NCI-H1105 (cell line): ENCODE measurements around the gene PLIN1.
"Not testable (repeated sequence)": the region's sequence is repeated elsewhere in the genome, so short reads cannot be mapped to it uniquely, and the experiment has no call there.

Experiments
- DNase-seq: peaks from one replicate; lab custom pipeline; 2025; lab: John Stamatoyannopoulos, UW

The PLIN1 gene, protein sequence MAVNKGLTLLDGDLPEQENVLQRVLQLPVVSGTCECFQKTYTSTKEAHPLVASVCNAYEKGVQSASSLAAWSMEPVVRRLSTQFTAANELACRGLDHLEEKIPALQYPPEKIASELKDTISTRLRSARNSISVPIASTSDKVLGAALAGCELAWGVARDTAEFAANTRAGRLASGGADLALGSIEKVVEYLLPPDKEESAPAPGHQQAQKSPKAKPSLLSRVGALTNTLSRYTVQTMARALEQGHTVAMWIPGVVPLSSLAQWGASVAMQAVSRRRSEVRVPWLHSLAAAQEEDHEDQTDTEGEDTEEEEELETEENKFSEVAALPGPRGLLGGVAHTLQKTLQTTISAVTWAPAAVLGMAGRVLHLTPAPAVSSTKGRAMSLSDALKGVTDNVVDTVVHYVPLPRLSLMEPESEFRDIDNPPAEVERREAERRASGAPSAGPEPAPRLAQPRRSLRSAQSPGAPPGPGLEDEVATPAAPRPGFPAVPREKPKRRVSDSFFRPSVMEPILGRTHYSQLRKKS

DNA sequence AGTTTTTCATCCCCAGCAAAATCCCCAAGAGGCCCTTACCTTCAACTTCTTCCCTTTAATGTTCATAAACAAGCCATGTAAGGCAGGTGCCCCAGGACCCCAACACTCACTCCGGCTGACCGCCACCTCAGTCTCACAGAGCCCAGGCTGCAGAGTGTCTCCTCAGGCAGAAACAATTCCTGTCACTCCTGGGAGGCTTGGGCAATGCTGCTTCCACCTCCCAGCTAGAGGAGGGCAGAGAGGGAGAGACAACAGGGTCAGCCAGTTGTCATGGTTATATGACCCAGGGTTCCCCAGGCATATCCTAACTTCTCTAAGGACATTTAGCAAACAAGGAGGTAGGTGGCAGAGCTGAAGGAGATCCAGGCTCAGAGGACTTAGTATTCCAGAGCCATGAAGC lies at the start of gene PLIN1:
Gene PLIN1 (minus strand): TSS at position 156 of the 400 bp plus-strand sequence. CDS start 1,878 bp downstream, outside the sequence.
- DNase-seq, result no peak

- no peak for DNase-seq
Measured at GRCh38 chr15:89728254-89728653, 49.1 kb upstream of the PLIN1 start.

- no peak for DNase-seq
Measured at GRCh38 chr15:89725064-89725463, 45.9 kb upstream of the PLIN1 start.

- no peak for DNase-seq
Measured at GRCh38 chr15:89724621-89725020, 45.5 kb upstream of the PLIN1 start.

- no peak for DNase-seq
Measured at GRCh38 chr15:89723031-89723430, 43.9 kb upstream of the PLIN1 start.

- no peak for DNase-seq
Measured at GRCh38 chr15:89714775-89715174, 35.6 kb upstream of the PLIN1 start.

GRCh38 chr15:89707577-89707976 lies 28.4 kb upstream of the PLIN1 start:
- DNase-seq, result peak; percentile 3

DNA sequence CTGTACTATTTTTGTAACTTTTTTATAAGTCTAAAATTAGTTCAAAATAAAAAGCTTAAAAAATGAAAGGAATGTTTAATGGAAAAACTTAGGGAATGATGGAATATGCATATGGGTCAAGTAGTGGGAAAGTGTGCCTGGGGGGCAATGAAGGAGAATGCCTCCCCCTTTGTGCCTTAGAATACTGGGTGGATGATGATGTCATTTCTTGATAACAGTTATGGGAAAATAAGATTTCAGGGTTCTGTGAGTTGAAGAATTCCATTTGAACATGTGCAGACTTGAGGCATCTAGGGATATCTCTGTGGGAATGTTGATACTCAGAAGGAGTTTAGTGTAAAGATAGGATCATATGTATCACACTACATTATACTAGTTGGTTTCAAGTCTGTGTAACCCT lies 25.2 kb upstream of the PLIN1 start:
- DNase-seq, result no peak

- no peak for DNase-seq
Measured at GRCh38 chr15:89695198-89695597, 16.0 kb upstream of the PLIN1 start.

- DNase-seq, result no peak
Measured at GRCh38 chr15:89693696-89694095, 14.5 kb upstream of the PLIN1 start.

DNA sequence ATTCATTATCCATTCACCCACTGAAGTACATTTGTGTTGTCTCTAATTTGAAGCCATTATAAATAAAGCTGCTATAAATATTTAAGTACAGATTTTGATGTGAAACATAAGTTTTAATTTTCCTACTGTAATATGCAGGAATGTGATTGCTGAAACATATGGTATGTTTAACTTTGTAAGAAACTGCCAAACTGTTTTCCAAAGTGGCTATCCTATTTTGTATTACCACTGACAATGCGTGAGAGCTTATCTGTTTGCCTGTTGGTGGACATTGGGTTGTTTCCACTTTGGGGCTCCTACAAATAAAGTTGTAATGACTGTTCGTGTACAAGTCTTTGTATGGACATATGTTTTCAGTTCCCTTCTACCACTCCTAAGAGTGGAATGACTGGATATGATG lies 13.9 kb upstream of the PLIN1 start:
- no peak for DNase-seq

DNA sequence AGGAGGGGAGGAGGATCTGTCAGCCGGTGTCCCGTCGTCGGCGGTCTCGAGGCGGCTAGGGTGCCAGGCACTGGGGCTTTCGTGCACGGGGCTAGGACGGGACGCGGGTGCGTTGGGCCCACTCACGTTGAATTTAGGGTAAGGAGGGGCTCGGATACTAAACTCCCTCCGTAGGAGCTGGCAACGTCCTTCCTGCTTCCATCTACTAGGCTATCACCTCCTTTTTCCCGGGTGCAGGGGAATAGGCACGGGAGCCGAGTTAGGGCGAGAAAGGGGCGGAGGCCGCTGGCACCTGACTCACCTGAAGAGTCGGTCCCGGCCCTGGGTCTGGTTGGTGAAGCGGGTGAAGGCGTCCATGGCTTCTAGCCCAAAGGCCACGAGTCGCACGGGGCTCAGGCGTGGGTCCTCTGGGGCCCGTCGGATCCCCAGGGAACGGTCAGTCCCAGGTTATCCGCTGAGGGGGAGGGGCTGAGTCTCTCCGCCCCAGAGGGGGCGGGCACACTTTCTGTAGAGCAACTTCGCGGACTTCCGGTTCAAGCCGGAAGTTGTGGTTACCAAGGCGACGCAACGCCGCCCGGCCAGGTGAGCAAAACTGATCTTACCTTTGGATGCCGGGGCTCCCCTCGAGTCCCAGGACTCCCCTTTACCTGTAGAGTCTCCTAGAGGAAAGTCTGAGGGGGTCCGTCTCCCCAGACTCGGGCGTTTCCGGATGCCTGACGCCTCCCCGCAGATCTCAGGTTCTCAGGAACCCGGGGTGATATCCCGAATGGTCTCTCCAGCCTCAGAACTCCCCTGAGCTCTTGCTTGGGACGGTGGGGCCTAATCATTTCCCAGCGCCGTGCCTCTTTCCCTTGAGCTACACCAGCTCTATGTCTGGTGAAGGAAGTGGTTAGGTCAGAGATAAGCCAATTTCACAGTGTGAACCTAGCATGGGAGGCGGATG lies 11.4 kb upstream of the PLIN1 start, which contains the start of the genes PEX11A and WDR93:
Gene PEX11A (minus strand): TSS at position 479 of the 943 bp plus-strand sequence. CDS start 122 bp downstream, at position 357.
Gene WDR93 (plus strand): TSS at position 536 of the 943 bp plus-strand sequence. CDS start 10,936 bp downstream, outside the sequence.
- peak; percentile 61 for DNase-seq

DNA sequence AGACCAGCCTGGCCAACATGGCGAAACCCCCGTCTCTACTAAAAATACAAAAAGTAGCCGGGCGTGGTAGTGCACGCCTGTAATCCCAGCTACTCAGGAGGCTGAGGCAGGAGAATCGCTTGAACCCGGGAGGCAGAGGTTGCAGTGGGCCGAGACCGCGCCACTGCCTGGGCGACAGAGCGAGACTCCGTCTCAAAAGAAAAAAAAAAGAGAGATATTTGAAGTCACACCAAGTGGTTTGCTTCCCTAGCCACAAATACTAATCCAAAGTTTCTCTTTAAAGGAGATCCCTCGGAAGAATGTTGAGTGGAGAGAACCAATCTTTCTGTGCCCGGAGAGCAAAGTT lies 10.7 kb upstream of the PLIN1 start:
- not testable (repeated sequence) for DNase-seq

DNA sequence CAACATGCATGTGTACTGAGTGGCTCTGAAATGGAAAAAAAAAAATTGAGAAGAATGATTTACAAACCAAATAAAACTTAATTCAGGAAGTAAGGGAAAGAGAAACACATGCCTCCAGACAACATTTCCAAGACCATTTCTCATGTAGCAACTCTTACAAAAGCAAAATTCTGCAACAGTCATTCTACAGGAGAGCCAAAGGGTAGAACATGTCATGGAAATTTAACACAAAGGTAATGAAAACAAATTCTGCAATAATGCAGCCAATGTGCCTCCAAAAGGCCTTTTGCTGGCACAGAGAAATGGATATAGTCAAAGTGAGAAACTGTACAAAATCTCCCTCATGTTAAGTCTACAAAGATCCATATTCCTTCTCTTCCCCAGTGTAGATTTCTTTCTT lies 7.4 kb upstream of the PLIN1 start:
- no peak for DNase-seq

- DNase-seq, result no peak
Measured at GRCh38 chr15:89685995-89686394, 6.8 kb upstream of the PLIN1 start.

DNA sequence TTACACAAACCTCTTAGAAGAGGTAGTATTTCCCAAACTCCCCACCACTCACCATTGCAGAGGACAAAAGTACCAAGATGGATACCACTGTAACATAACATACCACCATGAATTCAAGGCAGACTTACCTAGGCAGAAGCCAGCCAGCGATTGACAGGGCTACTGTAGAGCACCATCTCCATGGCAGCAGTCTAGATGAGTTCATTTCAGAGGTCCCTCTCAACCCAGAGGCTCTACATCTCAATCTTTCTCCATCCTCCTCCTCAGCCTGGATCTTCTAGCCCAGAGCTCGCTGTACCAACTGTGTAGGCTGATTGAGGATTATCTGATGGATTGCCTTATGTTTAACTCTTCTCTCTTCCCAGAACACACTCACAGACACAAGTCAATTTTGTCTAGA lies 2.0 kb upstream of the PLIN1 start:
- no peak for DNase-seq

DNA sequence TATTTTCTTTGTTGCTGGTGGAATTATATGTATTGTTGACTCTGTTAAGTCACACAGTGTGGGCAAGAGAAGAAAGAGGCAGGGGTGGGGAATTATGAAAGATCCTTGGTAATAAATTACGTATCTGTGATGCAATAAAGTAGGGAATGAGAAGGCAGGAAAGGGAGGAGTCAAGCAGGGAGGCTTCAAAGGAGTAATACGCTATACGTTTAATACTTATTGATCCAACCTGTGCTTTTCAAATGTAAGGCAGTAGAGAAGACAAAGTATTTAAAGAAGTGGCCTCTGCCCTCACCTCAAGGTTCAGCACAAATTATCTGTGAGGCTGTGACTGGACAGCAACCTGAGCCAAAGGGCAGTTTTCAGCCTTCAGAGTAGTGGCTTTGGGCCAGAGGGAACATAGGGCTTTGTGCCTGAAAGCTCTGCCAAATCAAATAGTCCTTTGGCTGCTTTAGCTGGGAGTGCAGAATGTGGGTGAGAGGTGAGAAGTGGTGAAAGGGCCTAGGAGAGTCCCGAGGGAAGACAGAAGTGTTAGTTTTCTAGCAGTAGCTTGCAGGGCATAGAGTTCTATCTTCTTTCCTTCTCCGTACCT lies 1.2 kb upstream of the PLIN1 start:
- no peak for DNase-seq

- no peak for DNase-seq
Measured at GRCh38 chr15:89677381-89677780, 1.8 kb downstream of the PLIN1 start.

DNA sequence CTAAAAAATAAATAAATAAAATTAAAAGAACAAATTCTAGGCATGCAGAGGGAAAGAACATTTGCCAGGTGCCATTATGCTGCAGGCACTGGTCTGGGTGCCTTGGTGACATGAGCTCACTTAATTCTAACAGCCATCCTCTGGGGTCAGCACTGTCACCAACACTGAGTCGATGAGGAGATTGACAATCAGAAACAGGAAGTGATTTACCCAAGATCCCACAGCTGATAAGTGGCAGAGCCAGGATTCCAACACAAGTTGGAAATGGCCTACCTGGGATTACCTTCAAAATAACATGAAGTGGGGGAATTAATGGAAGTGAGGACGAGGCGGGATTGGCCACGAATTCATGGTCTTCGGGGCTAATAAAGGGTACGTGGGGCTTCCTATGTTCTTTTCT lies 3.6 kb downstream of the PLIN1 start:
- no peak for DNase-seq

DNA sequence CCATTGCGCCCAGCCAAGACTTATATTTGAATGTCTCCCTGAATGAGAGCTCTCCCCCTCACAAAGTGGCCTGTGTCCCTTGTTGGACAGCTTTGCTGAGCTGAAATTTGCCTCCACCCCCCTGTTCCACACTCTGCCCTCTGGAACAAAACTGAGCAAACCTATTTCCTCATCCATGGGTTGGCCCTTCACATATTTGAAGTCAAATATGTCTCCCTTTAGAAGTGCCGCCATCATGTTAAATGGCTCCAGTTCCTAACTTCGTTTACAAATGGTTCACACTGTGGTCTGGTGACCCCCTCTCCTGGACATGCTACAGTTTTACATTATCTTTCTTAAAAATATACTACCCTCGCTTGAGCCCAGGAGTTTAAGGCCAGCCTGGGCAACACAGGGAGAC lies 4.6 kb downstream of the PLIN1 start:
- DNase-seq, result no peak

- no peak for DNase-seq
Measured at GRCh38 chr15:89673165-89673512, 6.0 kb downstream of the PLIN1 start.
